Testis (tissue), 3 donors: ENCODE data around the gene SUGP2. TPM values are rescaled to one million over a fixed set of nuclear protein-coding genes. Genes with fewer than 3 reads are reported as not detected.

ENCODE experiments used
- DNase-seq: peaks from one replicate; pipeline ENCODE4 v3.0.0-alpha.2; 2019
- H3K27ac ChIP-seq, 2 donors: fragments of 200-600 bp; sonication (generic); one replicate each; pipeline ENCODE4 v1.5.1; 2019
- H3K27me3 ChIP-seq: fragments of 200-600 bp; sonication (generic); one replicate; pipeline ENCODE4 v1.5.1; 2019
- H3K36me3 ChIP-seq: fragments of 200-600 bp; sonication (generic); one replicate; pipeline ENCODE4 v1.5.1; 2017; ENCODE audit warnings: low read depth; ENCODE audit errors: missing control alignments
- H3K4me1 ChIP-seq: fragments of 200-600 bp; sonication (generic); one replicate; pipeline ENCODE4 v1.5.1; 2019
- H3K4me3 ChIP-seq, 2 donors: fragments of 200-600 bp; sonication (generic); one replicate each; pipeline ENCODE4 v1.5.1; 2017 to 2019
- H3K9me3 ChIP-seq: fragments of 200-600 bp; sonication (generic); one replicate; pipeline ENCODE4 v1.5.1; 2017
- POLR2A ChIP-seq: fragments of 450-650 bp; IDR thresholded peaks from one replicate; pipeline ENCODE4 v1.6.1; 2017; ENCODE audit warnings: antibody characterized with exemption, mild to moderate bottlenecking, moderate library complexity
- WGBS, 2 donors: methylation state at CpG; one replicate each; pipeline ENCODE4 v1.1.5; 2018; 5-methylcytosine and 5-hydroxymethylcytosine counted together
- intact Hi-C: fragments of 100-400 bp; cut with DNase I; formaldehyde crosslinking; loops from one replicate; pipeline ENCODE4 v1.15.1; 2023; ENCODE audit warnings: low total_unique reads
- polyA plus RNA-seq: library from polyadenylated mRNA; stranded (reverse); fragments of 350-450 nt; fragmentation: Illumina TruSeq; extraction: RNeasy Lipid Tissue Mini Kit (QIAGEN cat#74804); gene quantifications from one replicate; pipeline ENCODE4 v1.2.3, GENCODE V29; 2014; ENCODE audit warnings: low read depth, low replicate concordance; ENCODE audit not compliant: insufficient read depth
- total RNA-seq, 2 donors: library from RNA; depleted of rRNA; stranded (reverse); fragments of >200 nt; gene quantifications; one replicate each; pipeline ENCODE4 v1.2.3, GENCODE V29; 2016
- TF ChIP-seq, protein P1 (sequence below), 3 experiments: fragments of 450-650 bp in 2 of 3; fragments of 200-600 bp in 1 of 3; sonication (generic) in 1 of 3; IDR thresholded peaks; one replicate each; pipeline ENCODE4 v1.5.1; 2016 to 2019; ENCODE audit warnings: antibody characterized with exemption in 3 of 3, mild to moderate bottlenecking in 2 of 3, moderate library complexity in 1 of 3

SUGP2 gene
- total and polyA plus RNA-seq, 3 donors from 2014 or later, result 176 to 331 (median 254) TPM

- no peak overlapping the region for H3K4me3 ChIP-seq
- no peaks in the 10 kb centered on the region for H3K36me3 ChIP-seq
- no peak overlapping the region for H3K27ac ChIP-seq
- DNase-seq, result no peak
- TF ChIP-seq POLR2A, result no peak
- TF ChIP-seq, protein P1, sequence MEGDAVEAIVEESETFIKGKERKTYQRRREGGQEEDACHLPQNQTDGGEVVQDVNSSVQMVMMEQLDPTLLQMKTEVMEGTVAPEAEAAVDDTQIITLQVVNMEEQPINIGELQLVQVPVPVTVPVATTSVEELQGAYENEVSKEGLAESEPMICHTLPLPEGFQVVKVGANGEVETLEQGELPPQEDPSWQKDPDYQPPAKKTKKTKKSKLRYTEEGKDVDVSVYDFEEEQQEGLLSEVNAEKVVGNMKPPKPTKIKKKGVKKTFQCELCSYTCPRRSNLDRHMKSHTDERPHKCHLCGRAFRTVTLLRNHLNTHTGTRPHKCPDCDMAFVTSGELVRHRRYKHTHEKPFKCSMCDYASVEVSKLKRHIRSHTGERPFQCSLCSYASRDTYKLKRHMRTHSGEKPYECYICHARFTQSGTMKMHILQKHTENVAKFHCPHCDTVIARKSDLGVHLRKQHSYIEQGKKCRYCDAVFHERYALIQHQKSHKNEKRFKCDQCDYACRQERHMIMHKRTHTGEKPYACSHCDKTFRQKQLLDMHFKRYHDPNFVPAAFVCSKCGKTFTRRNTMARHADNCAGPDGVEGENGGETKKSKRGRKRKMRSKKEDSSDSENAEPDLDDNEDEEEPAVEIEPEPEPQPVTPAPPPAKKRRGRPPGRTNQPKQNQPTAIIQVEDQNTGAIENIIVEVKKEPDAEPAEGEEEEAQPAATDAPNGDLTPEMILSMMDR (IDR thresholded peaks at IDR 0.05), result no peak
- no peaks in the 10 kb centered on the region for H3K27me3 ChIP-seq
- intact Hi-C loops, result no loop called here
- WGBS, 2 donors, result 94 to 100% methylated on average over 3 of the region's 3 CpGs
- H3K9me3 ChIP-seq, result no peaks in the 10 kb centered on the region
- H3K4me1 ChIP-seq, result peaks cover 3% of the 10 kb centered on the region
Measured at GRCh38 chr19:18949858-18950257, 83.5 kb downstream of the SUGP2 start.

DNA sequence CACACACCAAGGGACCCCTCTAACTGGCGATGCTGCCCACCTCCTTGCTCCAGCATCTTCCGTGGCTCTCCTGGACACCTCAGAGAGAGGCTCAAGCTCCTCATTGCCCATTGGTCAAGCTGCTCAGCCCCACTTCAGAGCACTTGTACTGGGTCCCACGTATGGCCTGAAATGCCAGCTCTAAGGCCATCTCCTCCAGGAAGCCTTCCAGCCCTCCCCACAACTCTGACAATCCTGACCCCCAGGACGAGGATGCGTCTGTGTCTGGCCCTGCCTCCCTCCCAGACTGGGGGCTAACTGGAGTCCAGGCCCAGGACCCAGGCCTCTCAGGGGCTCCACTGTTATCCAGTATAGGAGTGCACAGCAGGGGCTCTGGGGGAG is 84.4 kb downstream of the SUGP2 start:
- H3K4me3 ChIP-seq, result no peak overlapping the region
- TF ChIP-seq, protein P1 (IDR thresholded peaks at IDR 0.05), result no peak
- TF ChIP-seq POLR2A, result no peak
- no peak for DNase-seq
- H3K4me1 ChIP-seq, result peaks cover 3% of the 10 kb centered on the region
- no peaks in the 10 kb centered on the region for H3K36me3 ChIP-seq
- H3K27me3 ChIP-seq, result no peaks in the 10 kb centered on the region
- H3K9me3 ChIP-seq, result no peaks in the 10 kb centered on the region
- intact Hi-C loops, result no loop called here
- H3K27ac ChIP-seq, result no peak overlapping the region
- 61 to 89% methylated on average over 3 to 5 of the region's 5 CpGs for WGBS, 2 donors

- intact Hi-C loops, result no loop called here
Measured at GRCh38 chr19:18948075-18948975, 85.0 kb downstream of the SUGP2 start.

DNA sequence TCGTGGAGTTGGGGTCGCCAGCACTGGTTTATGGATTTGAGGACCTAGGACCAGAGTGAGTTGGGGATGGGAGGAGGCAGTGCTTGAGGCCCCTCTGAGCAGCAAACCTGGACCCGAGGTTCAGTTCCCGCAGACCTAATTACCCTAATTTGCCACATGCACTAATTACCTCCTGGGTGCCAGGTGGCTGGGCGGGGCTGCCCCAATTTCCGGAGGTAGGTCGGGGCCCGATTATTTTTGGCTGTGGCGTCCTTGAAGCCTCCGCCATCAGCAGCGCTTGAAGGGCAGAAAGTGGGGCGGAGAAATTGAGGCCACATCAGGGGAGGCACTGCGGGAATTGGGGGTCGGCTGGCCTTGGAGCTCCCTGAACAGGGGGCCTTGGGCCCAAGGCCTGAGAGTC is 86.4 kb downstream of the SUGP2 start:
- H3K36me3 ChIP-seq, result no peaks in the 10 kb centered on the region
- no peaks in the 10 kb centered on the region for H3K4me1 ChIP-seq
- no peaks in the 10 kb centered on the region for H3K27me3 ChIP-seq
- H3K27ac ChIP-seq, result no peak overlapping the region
- H3K4me3 ChIP-seq, result no peak overlapping the region
- intact Hi-C loops, result no loop called here
- TF ChIP-seq, protein P1 (IDR thresholded peaks at IDR 0.05), result no peak
- no peak for TF ChIP-seq POLR2A
- DNase-seq, result no peak
- H3K9me3 ChIP-seq, result no peaks in the 10 kb centered on the region
- WGBS, 2 donors, result 59 to 68% methylated on average over 10 to 14 of the region's 14 CpGs

More at GRCh38 chr19:18948075-18948975, 85.0 kb downstream of the SUGP2 start:
- TF ChIP-seq, protein P1 (IDR thresholded peaks at IDR 0.05), result no peak
- no peak for TF ChIP-seq POLR2A
- no peak overlapping the region for H3K27ac ChIP-seq
- no peak for DNase-seq
- 53 to 80% methylated on average over 13 to 14 of the region's 15 CpGs for WGBS, 2 donors
- no peaks in the 10 kb centered on the region for H3K36me3 ChIP-seq
- no peak overlapping the region for H3K4me3 ChIP-seq
- H3K4me1 ChIP-seq, result peaks cover 3% of the 10 kb centered on the region
- H3K27me3 ChIP-seq, result no peaks in the 10 kb centered on the region
- no peaks in the 10 kb centered on the region for H3K9me3 ChIP-seq

DNA sequence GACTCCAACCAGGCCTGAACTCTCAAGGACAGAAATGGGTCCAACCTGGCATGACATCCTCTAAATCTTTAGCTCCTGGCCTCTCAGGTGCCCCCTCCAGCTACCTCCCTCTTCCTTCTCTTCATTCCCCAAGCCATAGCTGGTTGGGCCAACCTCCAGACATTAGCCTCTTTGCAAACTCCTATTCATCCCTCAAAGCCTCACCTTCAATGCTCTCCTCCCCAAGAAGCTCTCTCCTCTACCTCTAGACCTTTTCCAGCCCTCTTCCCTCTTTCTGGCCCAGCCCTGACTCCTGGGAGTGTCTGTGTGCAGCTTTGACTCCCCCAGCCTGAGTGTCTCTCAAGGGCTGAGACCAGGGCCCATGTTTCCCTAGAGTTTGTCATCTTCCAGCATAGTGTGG is 87.0 kb downstream of the SUGP2 start:
- intact Hi-C loops, result no loop called here
- no peak overlapping the region for H3K4me3 ChIP-seq
- DNase-seq, result no peak
- no peaks in the 10 kb centered on the region for H3K9me3 ChIP-seq
- H3K27ac ChIP-seq, result no peak overlapping the region
- no peaks in the 10 kb centered on the region for H3K27me3 ChIP-seq
- no peaks in the 10 kb centered on the region for H3K36me3 ChIP-seq
- TF ChIP-seq, protein P1 (IDR thresholded peaks at IDR 0.05), result no peak
- TF ChIP-seq POLR2A, result no peak
- H3K4me1 ChIP-seq, result no peaks in the 10 kb centered on the region
